SU-DHL-6 (cell line): ENCODE results near the gene CNTN5.

Experiments
- H2AFZ ChIP-seq: fragments of 200-600 bp; sonication (generic); 2 replicates; pipeline ENCODE4 v1.6.1; 2014; ENCODE audit warnings: low read depth, mild to moderate bottlenecking, moderate library complexity, mixed read lengths, antibody characterized with exemption, low read length; ENCODE audit not compliant: severe bottlenecking
- H3F3A ChIP-seq: fragments of 200-600 bp; shearing (Covaris generic); 2 replicates; pipeline ENCODE4 v1.6.0; 2016; ENCODE audit warnings: antibody characterized with exemption, mild to moderate bottlenecking; ENCODE audit not compliant: insufficient read depth
- H3K27ac ChIP-seq: fragments of 200-600 bp; sonication (generic); 2 replicates; pipeline ENCODE4 v1.5.1; 2016; ENCODE audit warnings: low read depth, mild to moderate bottlenecking, low read length, moderate library complexity, mixed read lengths
- H3K27me3 ChIP-seq: fragments of 200-600 bp; sonication (generic), shearing (Covaris generic); 2 replicates; pipeline ENCODE4 v1.6.0; 2014; ENCODE audit warnings: mild to moderate bottlenecking, low read length
- H3K36me3 ChIP-seq: fragments of 200-600 bp; sonication (generic); 2 replicates; pipeline ENCODE4 v1.6.1; 2014; ENCODE audit warnings: mild to moderate bottlenecking, low read length, mixed read lengths
- H3K4me2 ChIP-seq: fragments of 300-600, 200-600 bp; shearing (Covaris generic), sonication (generic); 2 replicates; pipeline ENCODE4 v1.6.0; 2014; ENCODE audit warnings: low read length, low read depth, mild to moderate bottlenecking; ENCODE audit not compliant: poor library complexity, severe bottlenecking
- H3K4me3 ChIP-seq: fragments of 200-600 bp; sonication (generic); 2 replicates; pipeline ENCODE4 v1.5.1; 2014; ENCODE audit warnings: antibody characterized with exemption, low read length, mild to moderate bottlenecking, mixed read lengths; ENCODE audit not compliant: insufficient read depth, poor library complexity, severe bottlenecking
- H3K79me2 ChIP-seq: fragments of 200-600 bp; sonication (generic); 2 replicates; pipeline ENCODE4 v1.6.1; 2014; ENCODE audit warnings: mild to moderate bottlenecking, low read length, moderate library complexity; ENCODE audit not compliant: insufficient read depth
- H3K9ac ChIP-seq: fragments of 200-600 bp; sonication (generic); 2 replicates; pipeline ENCODE4 v1.7.0; 2014; ENCODE audit warnings: mild to moderate bottlenecking, low read length
- H3K9me2 ChIP-seq: fragments of 200-600 bp; sonication (generic); replicated peaks from 2 replicates; pipeline ENCODE4 v1.6.1; 2014; ENCODE audit warnings: low read length; ENCODE audit not compliant: insufficient read depth
- H3K9me3 ChIP-seq: fragments of 200-600 bp; sonication (generic); 2 replicates; pipeline ENCODE4 v1.6.1; 2014; ENCODE audit warnings: low read length, mixed read lengths; ENCODE audit not compliant: insufficient read depth
- H4K20me1 ChIP-seq: fragments of 200-600 bp; sonication (generic); 2 replicates; pipeline ENCODE4 v1.6.1; 2014; ENCODE audit warnings: low read depth, mild to moderate bottlenecking, antibody characterized with exemption, low read length, moderate library complexity, mixed read lengths
- EZH2phosphoT487 ChIP-seq: fragments of 200-600 bp; sonication (generic), shearing (Covaris generic); conservative IDR thresholded peaks from 2 replicates; pipeline ENCODE4 v1.6.1; 2018; ENCODE audit warnings: mild to moderate bottlenecking, antibody characterized with exemption, low read length, moderate library complexity, mixed read lengths
- TF ChIP-seq, protein P1 (sequence below): fragments of 200-600 bp; sonication (generic); IDR thresholded peaks from one replicate; pipeline ENCODE4 v1.5.1; 2017; ENCODE audit warnings: antibody characterized with exemption, mild to moderate bottlenecking, low read length, moderate library complexity; ENCODE audit not compliant: insufficient read depth, poor library complexity, severe bottlenecking

CNTN5 gene

GRCh38 chr11:99682171-99682570 lies 661.4 kb downstream of the CNTN5 start:
- Histone ChIP-seq H3K9ac (no peak overlapping the region), H3K9me2 (no peaks in the 10 kb centered on the region), H3K4me2 (no peak overlapping the region), H3K9me3 (no peaks in the 10 kb centered on the region), H3K27ac (no peak overlapping the region), H3K36me3 (no peaks in the 10 kb centered on the region), H3K79me2 (no peaks in the 10 kb centered on the region), H3F3A (no peaks in the 10 kb centered on the region), H3K27me3 (no peaks in the 10 kb centered on the region), H3K4me3 (no peak overlapping the region), H4K20me1 (no peaks in the 10 kb centered on the region), H2AFZ (no peak overlapping the region)
- no peak for TF ChIP-seq EZH2phosphoT487
- TF ChIP-seq, protein P1, sequence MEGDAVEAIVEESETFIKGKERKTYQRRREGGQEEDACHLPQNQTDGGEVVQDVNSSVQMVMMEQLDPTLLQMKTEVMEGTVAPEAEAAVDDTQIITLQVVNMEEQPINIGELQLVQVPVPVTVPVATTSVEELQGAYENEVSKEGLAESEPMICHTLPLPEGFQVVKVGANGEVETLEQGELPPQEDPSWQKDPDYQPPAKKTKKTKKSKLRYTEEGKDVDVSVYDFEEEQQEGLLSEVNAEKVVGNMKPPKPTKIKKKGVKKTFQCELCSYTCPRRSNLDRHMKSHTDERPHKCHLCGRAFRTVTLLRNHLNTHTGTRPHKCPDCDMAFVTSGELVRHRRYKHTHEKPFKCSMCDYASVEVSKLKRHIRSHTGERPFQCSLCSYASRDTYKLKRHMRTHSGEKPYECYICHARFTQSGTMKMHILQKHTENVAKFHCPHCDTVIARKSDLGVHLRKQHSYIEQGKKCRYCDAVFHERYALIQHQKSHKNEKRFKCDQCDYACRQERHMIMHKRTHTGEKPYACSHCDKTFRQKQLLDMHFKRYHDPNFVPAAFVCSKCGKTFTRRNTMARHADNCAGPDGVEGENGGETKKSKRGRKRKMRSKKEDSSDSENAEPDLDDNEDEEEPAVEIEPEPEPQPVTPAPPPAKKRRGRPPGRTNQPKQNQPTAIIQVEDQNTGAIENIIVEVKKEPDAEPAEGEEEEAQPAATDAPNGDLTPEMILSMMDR: no peak

DNA sequence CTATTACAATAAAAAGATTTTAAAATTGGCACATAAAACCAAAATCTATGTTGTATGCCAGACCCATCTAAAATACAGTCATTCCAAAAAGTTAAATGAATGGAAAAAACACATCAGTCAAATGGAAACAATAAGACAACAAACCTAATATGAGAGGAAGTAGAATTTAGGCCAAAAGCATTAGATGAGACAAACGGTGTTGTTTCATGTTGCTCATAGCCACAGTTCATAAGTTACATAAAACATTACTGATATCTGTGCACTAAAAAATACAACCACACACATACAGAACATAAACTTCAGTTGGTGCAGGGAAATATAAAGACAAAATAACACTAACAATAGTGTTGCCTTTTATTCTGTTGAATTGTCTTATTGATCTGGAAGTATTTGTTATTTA lies 661.9 kb downstream of the CNTN5 start:
- Histone ChIP-seq H3K27ac (no peak overlapping the region), H3K4me3 (no peak overlapping the region), H3K4me2 (no peak overlapping the region), H4K20me1 (no peaks in the 10 kb centered on the region), H3K9ac (no peak overlapping the region), H3K27me3 (no peaks in the 10 kb centered on the region), H3F3A (no peaks in the 10 kb centered on the region), H2AFZ (no peak overlapping the region), H3K79me2 (no peaks in the 10 kb centered on the region), H3K9me2 (no peaks in the 10 kb centered on the region), H3K36me3 (no peaks in the 10 kb centered on the region), H3K9me3 (no peaks in the 10 kb centered on the region)
- TF ChIP-seq, protein P1: no peak
- TF ChIP-seq EZH2phosphoT487: no peak

GRCh38 chr11:99683933-99684332 lies 663.2 kb downstream of the CNTN5 start:
- H3K79me2 ChIP-seq: no peaks in the 10 kb centered on the region
- H3K4me2 ChIP-seq: no peak overlapping the region
- H3F3A ChIP-seq: no peaks in the 10 kb centered on the region
- H3K27ac ChIP-seq: no peak overlapping the region
- H3K27me3 ChIP-seq: no peaks in the 10 kb centered on the region
- H4K20me1 ChIP-seq: no peaks in the 10 kb centered on the region
- no peak overlapping the region for H2AFZ ChIP-seq
- TF ChIP-seq, protein P1: no peak
- no peak for TF ChIP-seq EZH2phosphoT487
- no peak overlapping the region for H3K9ac ChIP-seq
- no peaks in the 10 kb centered on the region for H3K36me3 ChIP-seq
- no peak overlapping the region for H3K4me3 ChIP-seq
- H3K9me2 ChIP-seq: no peaks in the 10 kb centered on the region
- no peaks in the 10 kb centered on the region for H3K9me3 ChIP-seq
